ENCODE results near the gene TSC1. TPM values are rescaled to one million over a fixed set of nuclear protein-coding genes. Genes with fewer than 3 reads are reported as not detected.

The TSC1 gene
- total and polyA plus RNA-seq, 10 of the 15 experiments (the other 5 are each of a cell fraction or from before 2014, with no cell fraction given) = 4.0 to 48.0 (median 14.9) TPM

DNA sequence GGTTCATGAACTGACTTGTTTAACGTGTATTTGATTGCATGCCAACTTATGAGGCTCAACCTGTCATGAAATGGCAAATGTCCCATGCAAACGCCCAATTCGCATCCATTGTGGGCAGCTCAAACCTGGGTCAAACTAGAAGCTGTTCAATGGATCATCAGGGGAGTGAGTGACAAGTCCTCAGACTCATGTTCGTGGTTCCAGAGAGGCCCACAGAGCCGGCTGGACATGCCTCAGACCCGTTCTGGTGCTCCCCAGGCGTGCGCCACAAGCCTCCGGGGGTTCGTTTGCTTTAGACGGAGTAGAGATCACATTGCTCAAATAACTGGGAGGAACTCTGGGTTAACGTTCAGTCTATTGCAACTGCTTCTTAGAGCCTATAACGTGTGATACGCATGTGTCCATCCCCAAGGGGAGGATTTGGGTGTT is 49.1 kb upstream of the TSC1 start:
- H3K4me2 ChIP-seq (ENCODE audit: control insufficient read depth, insufficient read depth) = no peak overlapping the region
- H3K79me2 ChIP-seq (ENCODE audit: control insufficient read depth, insufficient read depth, low read length) = no peaks in the 10 kb centered on the region
- in situ Hi-C loops (cut with MboI) = no loop called here
- H3K4me3 ChIP-seq = no peak overlapping the region
- H3K9ac ChIP-seq (ENCODE audit: control insufficient read depth, insufficient read depth, low read length) = no peak overlapping the region
- WGBS (ENCODE audit: insufficient coverage, insufficient replicate concordance, low lambda C conversion rate, missing lambda C conversion rate) = 50% methylated on average over 14 of the region's 14 CpGs
- no peak overlapping the region for H2AFZ ChIP-seq (ENCODE audit: control insufficient read depth, low read depth, low read length)
- FAIRE-seq = no peak
- CTCF ChIA-PET = interaction anchor here (0.6 to 1.8 kb wide), 3 partner anchors 16 to 37 kb away, joined by 3 to 5 read pairs (median 3); partner anchors contain the start of genes GFI1B and GTF3C5
- peaks cover 17% of the 10 kb centered on the region for H3K4me1 ChIP-seq (ENCODE audit: control insufficient read depth, insufficient read depth, low read length)
- H4K20me1 ChIP-seq (ENCODE audit: control insufficient read depth, insufficient read depth) = no peaks in the 10 kb centered on the region
- ATAC-seq = no peak
- RAD21 ChIA-PET (ENCODE audit: unreplicated experiment) = no interaction called here
- no peak overlapping the region for H3K27ac ChIP-seq (ENCODE audit: control insufficient read depth, insufficient read depth)
- intact Hi-C loops (cut with micrococcal nuclease; ENCODE audit: unreplicated experiment) = no loop called here
- SMC1A ChIA-PET (ENCODE audit: uncharacterized antibody, unreplicated experiment) = interaction anchor here (1.0 kb wide), 1 partner anchor 13 kb away, joined by 4 read pairs; no protein-coding TSS in a partner anchor
- DNase-seq (ENCODE audit: low read depth, low spot score) = no peak
- no TSS peak for BruUV-seq (replicated peaks)
- no peaks in the 10 kb centered on the region for H3K9me3 ChIP-seq (replicated peaks; ENCODE audit: control insufficient read depth, insufficient read depth, low read length)
- POLR2A ChIA-PET = no interaction called here
- H3K27me3 ChIP-seq (replicated peaks in 1 of 2; ENCODE audit: control insufficient read depth in 2 of 2, insufficient read depth in 2 of 2, low read length in 1 of 2) = peaks cover 2 to 5% of the 10 kb centered on the region in 2 experiments
- H3K36me3 ChIP-seq (ENCODE audit: control insufficient read depth in 2 of 2, insufficient read depth in 2 of 2, low read length in 1 of 2) = no peaks in the 10 kb centered on the region
- TF ChIP-seq SMAD1 (IDR thresholded peaks at IDR 0.05; ENCODE audit: low read depth, partially characterized antibody) (no peak), MYC (IDR thresholded peaks at IDR 0.05; ENCODE audit: insufficient read depth, insufficient read length, insufficient replicate concordance, low read length, severe bottlenecking) (no peak), MTA3 (IDR thresholded peaks at IDR 0.05; ENCODE audit: borderline replicate concordance, low read length) (no peak), USF2 (IDR thresholded peaks at IDR 0.05; ENCODE audit: borderline replicate concordance, low read depth, low read length) (no peak), TBL1XR1 (IDR thresholded peaks at IDR 0.05; ENCODE audit: low read depth, low read length) (no peak), CUX1 (IDR thresholded peaks at IDR 0.05; ENCODE audit: insufficient replicate concordance, low read depth, low read length) (no peak), FOS (IDR thresholded peaks at IDR 0.05; ENCODE audit: borderline replicate concordance, extremely low read depth, insufficient read length) (no peak), TCF7 (IDR thresholded peaks at IDR 0.05; ENCODE audit: borderline replicate concordance) (no peak), HDAC2 (IDR thresholded peaks at IDR 0.05) (no peak)
- TF ChIP-seq, protein P1, sequence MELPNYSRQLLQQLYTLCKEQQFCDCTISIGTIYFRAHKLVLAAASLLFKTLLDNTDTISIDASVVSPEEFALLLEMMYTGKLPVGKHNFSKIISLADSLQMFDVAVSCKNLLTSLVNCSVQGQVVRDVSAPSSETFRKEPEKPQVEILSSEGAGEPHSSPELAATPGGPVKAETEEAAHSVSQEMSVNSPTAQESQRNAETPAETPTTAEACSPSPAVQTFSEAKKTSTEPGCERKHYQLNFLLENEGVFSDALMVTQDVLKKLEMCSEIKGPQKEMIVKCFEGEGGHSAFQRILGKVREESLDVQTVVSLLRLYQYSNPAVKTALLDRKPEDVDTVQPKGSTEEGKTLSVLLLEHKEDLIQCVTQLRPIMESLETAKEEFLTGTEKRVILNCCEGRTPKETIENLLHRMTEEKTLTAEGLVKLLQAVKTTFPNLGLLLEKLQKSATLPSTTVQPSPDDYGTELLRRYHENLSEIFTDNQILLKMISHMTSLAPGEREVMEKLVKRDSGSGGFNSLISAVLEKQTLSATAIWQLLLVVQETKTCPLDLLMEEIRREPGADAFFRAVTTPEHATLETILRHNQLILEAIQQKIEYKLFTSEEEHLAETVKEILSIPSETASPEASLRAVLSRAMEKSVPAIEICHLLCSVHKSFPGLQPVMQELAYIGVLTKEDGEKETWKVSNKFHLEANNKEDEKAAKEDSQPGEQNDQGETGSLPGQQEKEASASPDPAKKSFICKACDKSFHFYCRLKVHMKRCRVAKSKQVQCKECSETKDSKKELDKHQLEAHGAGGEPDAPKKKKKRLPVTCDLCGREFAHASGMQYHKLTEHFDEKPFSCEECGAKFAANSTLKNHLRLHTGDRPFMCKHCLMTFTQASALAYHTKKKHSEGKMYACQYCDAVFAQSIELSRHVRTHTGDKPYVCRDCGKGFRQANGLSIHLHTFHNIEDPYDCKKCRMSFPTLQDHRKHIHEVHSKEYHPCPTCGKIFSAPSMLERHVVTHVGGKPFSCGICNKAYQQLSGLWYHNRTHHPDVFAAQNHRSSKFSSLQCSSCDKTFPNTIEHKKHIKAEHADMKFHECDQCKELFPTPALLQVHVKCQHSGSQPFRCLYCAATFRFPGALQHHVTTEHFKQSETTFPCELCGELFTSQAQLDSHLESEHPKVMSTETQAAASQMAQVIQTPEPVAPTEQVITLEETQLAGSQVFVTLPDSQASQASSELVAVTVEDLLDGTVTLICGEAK (IDR thresholded peaks at IDR 0.05; ENCODE audit: borderline replicate concordance) = no peak
- TF ChIP-seq, protein P2, sequence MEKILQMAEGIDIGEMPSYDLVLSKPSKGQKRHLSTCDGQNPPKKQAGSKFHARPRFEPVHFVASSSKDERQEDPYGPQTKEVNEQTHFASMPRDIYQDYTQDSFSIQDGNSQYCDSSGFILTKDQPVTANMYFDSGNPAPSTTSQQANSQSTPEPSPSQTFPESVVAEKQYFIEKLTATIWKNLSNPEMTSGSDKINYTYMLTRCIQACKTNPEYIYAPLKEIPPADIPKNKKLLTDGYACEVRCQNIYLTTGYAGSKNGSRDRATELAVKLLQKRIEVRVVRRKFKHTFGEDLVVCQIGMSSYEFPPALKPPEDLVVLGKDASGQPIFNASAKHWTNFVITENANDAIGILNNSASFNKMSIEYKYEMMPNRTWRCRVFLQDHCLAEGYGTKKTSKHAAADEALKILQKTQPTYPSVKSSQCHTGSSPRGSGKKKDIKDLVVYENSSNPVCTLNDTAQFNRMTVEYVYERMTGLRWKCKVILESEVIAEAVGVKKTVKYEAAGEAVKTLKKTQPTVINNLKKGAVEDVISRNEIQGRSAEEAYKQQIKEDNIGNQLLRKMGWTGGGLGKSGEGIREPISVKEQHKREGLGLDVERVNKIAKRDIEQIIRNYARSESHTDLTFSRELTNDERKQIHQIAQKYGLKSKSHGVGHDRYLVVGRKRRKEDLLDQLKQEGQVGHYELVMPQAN (conservative IDR thresholded peaks at IDR 0.05) = no peak
